IMR-90 (cell line): ENCODE data around the gene BRIP1. TPM values are rescaled to one million over a fixed set of nuclear protein-coding genes. Genes with fewer than 3 reads are reported as not detected.

ENCODE experiments used
- ATAC-seq: fragments of 200-7000 bp; cut with Tn5 transposase; 2 replicates; pipeline ENCODE4 v1.9.1; 2020; ENCODE audit warnings: low read depth, mild to moderate bottlenecking, moderate library complexity
- BruUV-seq: library from RNA; stranded (reverse); fragments of 400-500 nt; replicated peaks from 2 replicates; lab custom pipeline; 2021; lab: Mats Ljungman, UMichigan
- CTCF ChIA-PET: fragments of 300-600 bp; formaldehyde crosslinking; extraction: SDS; loops from one replicate; lab custom pipeline; 2021; ENCODE audit warnings: antibody characterized with exemption; lab: Yijun Ruan, JAX
- POLR2A ChIA-PET: fragments of 300-600 bp; sonication (Branson Sonifier 250); formaldehyde crosslinking; loops from one replicate; lab custom pipeline; 2022; ENCODE audit warnings: antibody characterized with exemption; ENCODE audit not compliant: unreplicated experiment; lab: Charles Lee
- DNase-seq: peaks from one replicate; pipeline ENCODE4 v3.0.0; 2013
- H2AFZ ChIP-seq: replicated peaks from 2 replicates; pipeline ENCODE3; 2013; ENCODE audit warnings: low read length, mild to moderate bottlenecking; ENCODE audit not compliant: poor library complexity
- H2AK5ac ChIP-seq: 2 replicates; pipeline ENCODE4 v1.6.1; 2013; ENCODE audit warnings: low read depth, low read length, inconsistent platforms
- H2AK9ac ChIP-seq: replicated peaks from 2 replicates; pipeline ENCODE3; 2013; ENCODE audit warnings: mild to moderate bottlenecking, low read depth, low read length, moderate library complexity; ENCODE audit not compliant: poor library complexity
- H2BK120ac ChIP-seq: 2 replicates; pipeline ENCODE4 v1.6.1; 2013; ENCODE audit warnings: low read depth, low read length, inconsistent platforms
- H2BK15ac ChIP-seq: 3 replicates; pipeline ENCODE4 v1.6.1; 2013; ENCODE audit warnings: low read depth, low read length, inconsistent platforms
- H2BK20ac ChIP-seq: 2 replicates; pipeline ENCODE4 v1.6.1; 2013; ENCODE audit warnings: low read depth, mild to moderate bottlenecking, inconsistent platforms, low read length, moderate library complexity
- H2BK5ac ChIP-seq: 2 replicates; pipeline ENCODE4 v1.6.1; 2013; ENCODE audit warnings: mild to moderate bottlenecking, low read depth, low read length, inconsistent platforms; ENCODE audit not compliant: poor library complexity, severe bottlenecking
- H3K14ac ChIP-seq: replicated peaks from 2 replicates; pipeline ENCODE4 v1.6.1; 2013; ENCODE audit warnings: low read depth, low read length, inconsistent platforms
- H3K18ac ChIP-seq: 2 replicates; pipeline ENCODE4 v1.6.1; 2013; ENCODE audit warnings: low read depth, low read length, control low read depth
- H3K23ac ChIP-seq: 2 replicates; pipeline ENCODE4 v1.6.1; 2013; ENCODE audit warnings: low read depth, low read length, inconsistent platforms
- H3K27ac ChIP-seq: 2 replicates; pipeline ENCODE4 v1.5.1; 2013; ENCODE audit warnings: mild to moderate bottlenecking, control low read depth, low read length; ENCODE audit not compliant: insufficient read depth
- H3K27me3 ChIP-seq: 2 replicates; pipeline ENCODE4 v1.6.1; 2013; ENCODE audit warnings: low read length; ENCODE audit not compliant: control insufficient read depth, insufficient read depth
- H3K36me3 ChIP-seq: 2 replicates; pipeline ENCODE4 v1.6.1; 2013; ENCODE audit warnings: low read length, mixed read lengths; ENCODE audit not compliant: control insufficient read depth, insufficient read depth
- H3K4ac ChIP-seq: 2 replicates; pipeline ENCODE4 v1.6.1; 2013; ENCODE audit warnings: low read depth, low read length, inconsistent platforms
- H3K4me1 ChIP-seq: 2 replicates; pipeline ENCODE4 v1.6.1; 2013; ENCODE audit warnings: low read length, mixed read lengths; ENCODE audit not compliant: control insufficient read depth, insufficient read depth
- H3K4me2 ChIP-seq: 2 replicates; pipeline ENCODE4 v1.6.1; 2013; ENCODE audit warnings: low read depth, mild to moderate bottlenecking, control low read depth, low read length, moderate library complexity
- H3K4me3 ChIP-seq: 2 replicates; pipeline ENCODE4 v1.5.1; 2013; ENCODE audit warnings: low read depth, mild to moderate bottlenecking, control low read depth, low read length, moderate library complexity; ENCODE audit not compliant: insufficient read depth
- H3K56ac ChIP-seq: 2 replicates; pipeline ENCODE4 v1.6.1; 2013; ENCODE audit warnings: low read length, inconsistent platforms; ENCODE audit not compliant: insufficient read depth; ENCODE audit errors: extremely low read depth
- H3K79me1 ChIP-seq, 2 experiments: 2 replicates each; pipeline ENCODE4 v1.6.1; 2013; ENCODE audit warnings: low read length in 2 of 2, inconsistent platforms in 1 of 2, low read depth in 1 of 2
- H3K9ac ChIP-seq: 2 replicates; pipeline ENCODE4 v1.6.1; 2013; ENCODE audit warnings: low read depth, low read length, control low read depth
- H3K9me1 ChIP-seq: 2 replicates; pipeline ENCODE4 v1.6.1; 2013; ENCODE audit warnings: low read length, inconsistent platforms; ENCODE audit not compliant: insufficient read depth
- H3K9me3 ChIP-seq: 2 replicates; pipeline ENCODE4 v1.6.1; 2013; ENCODE audit warnings: low read length; ENCODE audit not compliant: control insufficient read depth, insufficient read depth
- H4K20me1 ChIP-seq: 2 replicates; pipeline ENCODE4 v1.6.1; 2013; ENCODE audit warnings: low read length, inconsistent platforms; ENCODE audit not compliant: insufficient read depth
- H4K5ac ChIP-seq: 2 replicates; pipeline ENCODE4 v1.6.1; 2013; ENCODE audit warnings: mild to moderate bottlenecking, low read depth, low read length, control low read depth
- H4K8ac ChIP-seq, 2 experiments: 2 replicates each; pipeline ENCODE4 v1.6.1; 2013; ENCODE audit warnings: low read depth in 2 of 2, low read length in 2 of 2, control low read depth in 1 of 2, inconsistent platforms in 1 of 2
- H4K91ac ChIP-seq: 2 replicates; pipeline ENCODE4 v1.6.1; 2013; ENCODE audit warnings: low read depth, low read length, inconsistent platforms; ENCODE audit not compliant: insufficient read depth
- WGBS, 2 experiments: methylation state at CpG; one replicate each; pipeline versions ENCODE4 v1.1.5 to v1.1.7; 2013; ENCODE audit warnings: missing lambda C conversion rate in 2 of 2; ENCODE audit not compliant: insufficient read length in 1 of 2; ENCODE audit errors: extremely low coverage in 2 of 2; 5-methylcytosine and 5-hydroxymethylcytosine counted together
- dilution Hi-C: fragments of 300-500 bp; cut with HindIII; formaldehyde crosslinking; loops from one replicate; pipeline ENCODE4 v1.14.3; 2018; ENCODE audit warnings: low sequenced_read_pairs; ENCODE audit not compliant: unreplicated experiment
- in situ Hi-C: fragments of 300-500 bp; cut with MboI; formaldehyde crosslinking; loops from 3 replicates; pipeline ENCODE4 v1.14.3; 2019; ENCODE audit warnings: low sequenced_read_pairs, inconsistent platforms, mixed read lengths
- intact Hi-C: fragments of 100-400 bp; cut with micrococcal nuclease; formaldehyde crosslinking; loops from 2 replicates; pipeline ENCODE4 v1.10.0; 2022
- polyA plus RNA-seq, 3 experiments: library from polyadenylated mRNA; depleted of rRNA; stranded (reverse); fragments of >200 nt; gene quantifications; 2 replicates each; pipeline ENCODE4 v1.2.3, GENCODE V29; 2012; ENCODE audit warnings: low replicate concordance in 1 of 3
- total RNA-seq: library from RNA; depleted of rRNA; stranded (reverse); fragments of >200 nt; gene quantifications from 2 replicates; pipeline ENCODE4 v1.2.3, GENCODE V29; 2012
- TF ChIP-seq, protein P1 (sequence below): fragments of 150-350 bp; IDR thresholded peaks from 2 replicates; pipeline ENCODE4 v1.6.1; 2016; ENCODE audit warnings: low read depth, mild to moderate bottlenecking, low read length, moderate library complexity, borderline replicate concordance

Gene BRIP1
- total and polyA plus RNA-seq, 2 of the 4 experiments (the other 2 are of a cell fraction) = 6.1 to 19.7 TPM

DNA sequence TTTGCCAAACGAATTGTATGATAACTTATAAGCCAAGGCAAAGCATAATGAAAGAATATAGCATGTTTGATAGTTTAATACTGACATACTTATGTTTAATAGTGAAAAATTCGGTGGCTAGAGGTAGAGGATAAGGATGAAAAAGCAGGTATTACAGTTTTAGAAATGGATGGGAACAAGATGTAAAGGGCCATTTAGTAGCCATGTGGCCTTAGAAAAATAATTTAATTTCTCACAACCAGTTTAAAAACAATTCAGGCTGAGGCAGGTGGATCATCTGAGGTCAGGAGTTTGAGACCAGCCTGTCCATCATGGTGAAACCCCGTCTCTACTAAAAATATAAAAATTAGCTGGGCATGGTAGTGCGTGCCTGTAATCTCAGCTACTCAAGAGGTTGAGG, 152.8 kb downstream of the BRIP1 start:
- Histone ChIP-seq H3K4me2 (no peak overlapping the region), H3K23ac (no peak overlapping the region), H4K91ac (no peak overlapping the region), H3K4me1 (no peaks in the 10 kb centered on the region), H4K20me1 (no peaks in the 10 kb centered on the region), H2BK120ac (no peak overlapping the region), H3K9me3 (no peaks in the 10 kb centered on the region), H3K27ac (no peak overlapping the region), H2AK9ac (no peak overlapping the region), H4K8ac (no peak overlapping the region), H4K5ac (no peak overlapping the region), H2BK5ac (no peak overlapping the region), H3K9ac (no peak overlapping the region), H3K79me1 (no peaks in the 10 kb centered on the region), H3K27me3 (no peaks in the 10 kb centered on the region), H2BK15ac (no peak overlapping the region), H2AFZ (no peak overlapping the region), H3K4me3 (no peak overlapping the region), H3K9me1 (no peaks in the 10 kb centered on the region), H3K14ac (no peak overlapping the region), H3K36me3 (no peaks in the 10 kb centered on the region), H3K18ac (no peak overlapping the region), H3K4ac (no peak overlapping the region), H2BK20ac (no peak overlapping the region), H2AK5ac (no peak overlapping the region), H3K56ac (no peak overlapping the region)
- in situ Hi-C loops (no loop called here), intact Hi-C loops (no loop called here), dilution Hi-C loops (no loop called here)
- TF ChIP-seq, protein P1, sequence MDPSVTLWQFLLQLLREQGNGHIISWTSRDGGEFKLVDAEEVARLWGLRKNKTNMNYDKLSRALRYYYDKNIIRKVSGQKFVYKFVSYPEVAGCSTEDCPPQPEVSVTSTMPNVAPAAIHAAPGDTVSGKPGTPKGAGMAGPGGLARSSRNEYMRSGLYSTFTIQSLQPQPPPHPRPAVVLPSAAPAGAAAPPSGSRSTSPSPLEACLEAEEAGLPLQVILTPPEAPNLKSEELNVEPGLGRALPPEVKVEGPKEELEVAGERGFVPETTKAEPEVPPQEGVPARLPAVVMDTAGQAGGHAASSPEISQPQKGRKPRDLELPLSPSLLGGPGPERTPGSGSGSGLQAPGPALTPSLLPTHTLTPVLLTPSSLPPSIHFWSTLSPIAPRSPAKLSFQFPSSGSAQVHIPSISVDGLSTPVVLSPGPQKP = no peak
- no TSS peak for BruUV-seq
- CTCF ChIA-PET = no interaction called here
- POLR2A ChIA-PET = interaction anchor here (0.6 kb wide), 1 partner anchor 22 kb away, joined by 3 read pairs; no protein-coding TSS in a partner anchor
- no CpG with 5 or more reads among the region's 4 CpGs for WGBS, 2 experiments
- no peak for DNase-seq
- ATAC-seq = no peak
